ENCODE measurements around the gene TIMMDC1.

Gene TIMMDC1, protein sequence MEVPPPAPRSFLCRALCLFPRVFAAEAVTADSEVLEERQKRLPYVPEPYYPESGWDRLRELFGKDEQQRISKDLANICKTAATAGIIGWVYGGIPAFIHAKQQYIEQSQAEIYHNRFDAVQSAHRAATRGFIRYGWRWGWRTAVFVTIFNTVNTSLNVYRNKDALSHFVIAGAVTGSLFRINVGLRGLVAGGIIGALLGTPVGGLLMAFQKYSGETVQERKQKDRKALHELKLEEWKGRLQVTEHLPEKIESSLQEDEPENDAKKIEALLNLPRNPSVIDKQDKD

GRCh38 chr3:119498186-119499011, at the start of gene TIMMDC1:
Gene TIMMDC1, plus strand, starts transcription at chr3:119498547. Its CDS starts 187 bp downstream, at chr3:119498734.
- CTCF ChIA-PET, result interaction anchor here (0.7 kb wide), 2 partner anchors 175 to 267 kb away, joined by 4 read pairs; no protein-coding TSS in a partner anchor
- TF ChIP-seq ZNF701 (tag by site-specific recombination; IDR thresholded peaks at IDR 0.05) (no peak), ZBTB20 (tag by site-specific recombination; IDR thresholded peaks at IDR 0.05) (peak; percentile 99), ZNF549 (tag by site-specific recombination; IDR thresholded peaks at IDR 0.05) (no peak), ZNF76 (tag by site-specific recombination; IDR thresholded peaks at IDR 0.05; ENCODE audit: borderline replicate concordance, low read depth) (peak; percentile 87; the same call in 1 of the 2 replicates), YY1 (tag by site-specific recombination; IDR thresholded peaks at IDR 0.05) (0 out of 2 replicates have a peak, but pooled peaks have one; percentile 11), ZFHX2 (tag by site-specific recombination; conservative IDR thresholded peaks at IDR 0.05) (peak; percentile 33; the same call in 1 of the 2 replicates), GLIS2 (tag by site-specific recombination; IDR thresholded peaks at IDR 0.05) (no peak), ZNF501 (tag by site-specific recombination; IDR thresholded peaks at IDR 0.05) (peak; percentile 59; the same call in 1 of the 2 replicates), SP2 (tag by site-specific recombination; IDR thresholded peaks at IDR 0.05) (peak; percentile 91), ZNF560 (tag by site-specific recombination; IDR thresholded peaks at IDR 0.05; ENCODE audit: borderline replicate concordance) (no peak), WT1 (tag by site-specific recombination; IDR thresholded peaks at IDR 0.05) (no peak), KLF10 (tag by site-specific recombination; IDR thresholded peaks at IDR 0.05) (0 out of 2 replicates have a peak, but pooled peaks have one; percentile 50), ZNF335 (tag by site-specific recombination; conservative IDR thresholded peaks at IDR 0.05) (peak; percentile 92), GLI4 (tag by site-specific recombination; IDR thresholded peaks at IDR 0.05) (no peak), ZNF155 (tag by site-specific recombination; IDR thresholded peaks at IDR 0.05) (no peak), ZNF580 (tag by site-specific recombination; IDR thresholded peaks at IDR 0.05) (peak; percentile 98), ZBTB26 (tag by site-specific recombination; optimal IDR thresholded peaks at IDR 0.05) (peak; percentile 30), ZNF174 (tag by site-specific recombination; IDR thresholded peaks at IDR 0.05) (no peak), ZNF223 (tag by site-specific recombination; IDR thresholded peaks at IDR 0.05) (peak; percentile 14; the same call in 1 of the 2 replicates), ZNF394 (tag by site-specific recombination; IDR thresholded peaks at IDR 0.05; ENCODE audit: borderline replicate concordance) (no peak), ZNF16 (tag by site-specific recombination; IDR thresholded peaks at IDR 0.05; ENCODE audit: low read depth) (no peak), KLF8 (tag by site-specific recombination; IDR thresholded peaks at IDR 0.05) (0 out of 2 replicates have a peak, but pooled peaks have one; percentile 29)
- TF ChIP-seq, protein P1, sequence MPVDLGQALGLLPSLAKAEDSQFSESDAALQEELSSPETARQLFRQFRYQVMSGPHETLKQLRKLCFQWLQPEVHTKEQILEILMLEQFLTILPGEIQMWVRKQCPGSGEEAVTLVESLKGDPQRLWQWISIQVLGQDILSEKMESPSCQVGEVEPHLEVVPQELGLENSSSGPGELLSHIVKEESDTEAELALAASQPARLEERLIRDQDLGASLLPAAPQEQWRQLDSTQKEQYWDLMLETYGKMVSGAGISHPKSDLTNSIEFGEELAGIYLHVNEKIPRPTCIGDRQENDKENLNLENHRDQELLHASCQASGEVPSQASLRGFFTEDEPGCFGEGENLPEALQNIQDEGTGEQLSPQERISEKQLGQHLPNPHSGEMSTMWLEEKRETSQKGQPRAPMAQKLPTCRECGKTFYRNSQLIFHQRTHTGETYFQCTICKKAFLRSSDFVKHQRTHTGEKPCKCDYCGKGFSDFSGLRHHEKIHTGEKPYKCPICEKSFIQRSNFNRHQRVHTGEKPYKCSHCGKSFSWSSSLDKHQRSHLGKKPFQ (tag by site-specific recombination; IDR thresholded peaks at IDR 0.05), result peak; percentile 75
- TF ChIP-seq, protein P2, sequence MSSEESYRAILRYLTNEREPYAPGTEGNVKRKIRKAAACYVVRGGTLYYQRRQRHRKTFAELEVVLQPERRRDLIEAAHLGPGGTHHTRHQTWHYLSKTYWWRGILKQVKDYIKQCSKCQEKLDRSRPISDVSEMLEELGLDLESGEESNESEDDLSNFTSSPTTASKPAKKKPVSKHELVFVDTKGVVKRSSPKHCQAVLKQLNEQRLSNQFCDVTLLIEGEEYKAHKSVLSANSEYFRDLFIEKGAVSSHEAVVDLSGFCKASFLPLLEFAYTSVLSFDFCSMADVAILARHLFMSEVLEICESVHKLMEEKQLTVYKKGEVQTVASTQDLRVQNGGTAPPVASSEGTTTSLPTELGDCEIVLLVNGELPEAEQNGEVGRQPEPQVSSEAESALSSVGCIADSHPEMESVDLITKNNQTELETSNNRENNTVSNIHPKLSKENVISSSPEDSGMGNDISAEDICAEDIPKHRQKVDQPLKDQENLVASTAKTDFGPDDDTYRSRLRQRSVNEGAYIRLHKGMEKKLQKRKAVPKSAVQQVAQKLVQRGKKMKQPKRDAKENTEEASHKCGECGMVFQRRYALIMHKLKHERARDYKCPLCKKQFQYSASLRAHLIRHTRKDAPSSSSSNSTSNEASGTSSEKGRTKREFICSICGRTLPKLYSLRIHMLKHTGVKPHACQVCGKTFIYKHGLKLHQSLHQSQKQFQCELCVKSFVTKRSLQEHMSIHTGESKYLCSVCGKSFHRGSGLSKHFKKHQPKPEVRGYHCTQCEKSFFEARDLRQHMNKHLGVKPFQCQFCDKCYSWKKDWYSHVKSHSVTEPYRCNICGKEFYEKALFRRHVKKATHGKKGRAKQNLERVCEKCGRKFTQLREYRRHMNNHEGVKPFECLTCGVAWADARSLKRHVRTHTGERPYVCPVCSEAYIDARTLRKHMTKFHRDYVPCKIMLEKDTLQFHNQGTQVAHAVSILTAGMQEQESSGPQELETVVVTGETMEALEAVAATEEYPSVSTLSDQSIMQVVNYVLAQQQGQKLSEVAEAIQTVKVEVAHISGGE (tag by site-specific recombination; conservative IDR thresholded peaks at IDR 0.05; ENCODE audit: low read depth), result peak; percentile 97
- TF ChIP-seq, protein P3, sequence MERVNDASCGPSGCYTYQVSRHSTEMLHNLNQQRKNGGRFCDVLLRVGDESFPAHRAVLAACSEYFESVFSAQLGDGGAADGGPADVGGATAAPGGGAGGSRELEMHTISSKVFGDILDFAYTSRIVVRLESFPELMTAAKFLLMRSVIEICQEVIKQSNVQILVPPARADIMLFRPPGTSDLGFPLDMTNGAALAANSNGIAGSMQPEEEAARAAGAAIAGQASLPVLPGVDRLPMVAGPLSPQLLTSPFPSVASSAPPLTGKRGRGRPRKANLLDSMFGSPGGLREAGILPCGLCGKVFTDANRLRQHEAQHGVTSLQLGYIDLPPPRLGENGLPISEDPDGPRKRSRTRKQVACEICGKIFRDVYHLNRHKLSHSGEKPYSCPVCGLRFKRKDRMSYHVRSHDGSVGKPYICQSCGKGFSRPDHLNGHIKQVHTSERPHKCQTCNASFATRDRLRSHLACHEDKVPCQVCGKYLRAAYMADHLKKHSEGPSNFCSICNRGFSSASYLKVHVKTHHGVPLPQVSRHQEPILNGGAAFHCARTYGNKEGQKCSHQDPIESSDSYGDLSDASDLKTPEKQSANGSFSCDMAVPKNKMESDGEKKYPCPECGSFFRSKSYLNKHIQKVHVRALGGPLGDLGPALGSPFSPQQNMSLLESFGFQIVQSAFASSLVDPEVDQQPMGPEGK (tag by site-specific recombination; IDR thresholded peaks at IDR 0.05), result peak; percentile 86
- TF ChIP-seq, protein P4, sequence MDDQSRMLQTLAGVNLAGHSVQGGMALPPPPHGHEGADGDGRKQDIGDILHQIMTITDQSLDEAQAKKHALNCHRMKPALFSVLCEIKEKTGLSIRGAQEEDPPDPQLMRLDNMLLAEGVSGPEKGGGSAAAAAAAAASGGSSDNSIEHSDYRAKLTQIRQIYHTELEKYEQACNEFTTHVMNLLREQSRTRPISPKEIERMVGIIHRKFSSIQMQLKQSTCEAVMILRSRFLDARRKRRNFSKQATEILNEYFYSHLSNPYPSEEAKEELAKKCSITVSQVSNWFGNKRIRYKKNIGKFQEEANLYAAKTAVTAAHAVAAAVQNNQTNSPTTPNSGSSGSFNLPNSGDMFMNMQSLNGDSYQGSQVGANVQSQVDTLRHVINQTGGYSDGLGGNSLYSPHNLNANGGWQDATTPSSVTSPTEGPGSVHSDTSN (CRISPR knock-in tag; IDR thresholded peaks at IDR 0.05), result 0 out of 2 replicates have a peak, but pooled peaks have one; percentile 57

More at GRCh38 chr3:119498186-119499011, at the start of gene TIMMDC1:
- Histone ChIP-seq H3K4me1 (ENCODE audit: control insufficient read depth, insufficient read depth, low read length) (no peaks in the 10 kb centered on the region), H3K4me3 (ENCODE audit: low read depth, low read length) (peak within 1 kb of the TSS; percentile 95), H3K9me3 (ENCODE audit: control insufficient read depth, insufficient read depth, low read depth, low read length) (no peaks in the 10 kb centered on the region), H3K27ac (ENCODE audit: extremely low read depth, low read depth, low read length) (peak within 1 kb of the TSS; percentile 85), H3K36me3 (ENCODE audit: control insufficient read depth in 2 of 2, insufficient read depth in 1 of 2, low read length in 2 of 2) (peaks cover 0 to 16% of the 10 kb centered on the region in 2 experiments; a peak in 2 of 3 replicates)
- POLR2A ChIA-PET, result interaction anchor here (0.6 to 3.9 kb wide), 12 partner anchors 22 to 597 kb away, joined by 3 to 39 read pairs (median 3); partner anchors contain the start of genes B4GALT4, COX17, POGLUT1 and TMEM39A
